GM18909 (cell line): Measurements from ENCODE around the gene NUP93.
"Not testable (repeated sequence)": the region's sequence is repeated elsewhere in the genome, so short reads cannot be mapped to it uniquely, and the experiment has no call there.

ENCODE experiments used
- ATAC-seq: cut with Tn5 transposase; IDR thresholded peaks from one replicate; pipeline ENCODE4 v1.9.1; 2021; ENCODE audit warnings: mild to moderate bottlenecking; ENCODE audit not compliant: unreplicated experiment, poor library complexity

Gene NUP93

GRCh38 chr16:56708525-56709442 is 21.1 kb upstream of the NUP93 start:
- ATAC-seq, result no peak

DNA sequence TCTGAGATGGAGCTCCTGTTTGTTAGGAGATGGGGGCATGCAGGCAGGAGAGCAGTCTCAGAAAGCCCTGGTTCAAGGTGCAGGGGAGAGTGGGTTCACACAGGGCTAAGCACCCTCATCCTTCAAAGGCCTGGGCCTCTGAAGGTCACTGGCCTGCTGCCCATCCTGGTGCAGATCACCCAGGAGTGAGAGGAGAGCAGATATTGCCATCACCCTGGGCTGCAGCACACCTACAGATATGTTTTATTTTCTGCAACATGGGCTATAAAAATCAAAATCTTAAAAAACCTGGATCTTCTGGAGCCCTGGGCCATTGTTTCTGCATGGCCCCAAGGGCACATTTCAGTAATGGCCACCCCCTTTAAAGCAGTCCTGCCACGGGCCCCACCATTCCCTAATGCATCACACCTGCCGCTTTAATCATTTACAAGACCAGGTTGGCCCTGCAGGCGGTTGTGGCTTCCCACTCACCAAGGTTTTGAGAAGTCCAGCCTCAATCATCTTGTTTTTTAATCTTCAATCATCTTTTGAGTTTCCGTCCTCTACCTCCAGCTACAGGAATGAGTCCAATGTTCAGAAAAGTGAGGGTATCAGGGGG is 20.4 kb upstream of the NUP93 start:
- ATAC-seq, result no peak

GRCh38 chr16:56710181-56710737 is 19.7 kb upstream of the NUP93 start:
- ATAC-seq, result no peak

- ATAC-seq, result no peak
Measured at GRCh38 chr16:56711862-56712261, 18.1 kb upstream of the NUP93 start.

- ATAC-seq, result no peak
Measured at GRCh38 chr16:56713794-56714193, 16.1 kb upstream of the NUP93 start.

- ATAC-seq, result no peak
Measured at GRCh38 chr16:56715126-56715525, 14.8 kb upstream of the NUP93 start.

DNA sequence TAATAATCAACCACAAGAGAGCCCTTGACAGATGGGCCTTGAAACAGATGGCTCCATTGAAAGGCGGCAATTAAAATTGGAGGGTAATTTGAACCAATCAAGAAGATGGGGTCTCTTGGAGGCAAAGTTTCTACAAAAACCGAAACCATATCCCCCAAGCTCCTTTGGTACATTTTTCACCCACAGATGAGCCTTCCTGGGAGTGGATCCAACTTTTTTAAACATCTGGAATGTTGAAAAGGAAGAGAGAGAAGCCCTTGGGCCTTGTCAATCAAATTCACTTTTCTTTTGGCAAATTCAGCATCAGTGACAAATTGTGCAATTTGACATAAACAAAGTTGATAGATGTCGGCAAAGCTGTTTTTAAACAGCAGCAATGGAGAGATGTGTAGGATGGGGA is 13.2 kb upstream of the NUP93 start:
- ATAC-seq, result no peak

- not testable (repeated sequence) for ATAC-seq
Measured at GRCh38 chr16:56717532-56717931, 12.4 kb upstream of the NUP93 start.

DNA sequence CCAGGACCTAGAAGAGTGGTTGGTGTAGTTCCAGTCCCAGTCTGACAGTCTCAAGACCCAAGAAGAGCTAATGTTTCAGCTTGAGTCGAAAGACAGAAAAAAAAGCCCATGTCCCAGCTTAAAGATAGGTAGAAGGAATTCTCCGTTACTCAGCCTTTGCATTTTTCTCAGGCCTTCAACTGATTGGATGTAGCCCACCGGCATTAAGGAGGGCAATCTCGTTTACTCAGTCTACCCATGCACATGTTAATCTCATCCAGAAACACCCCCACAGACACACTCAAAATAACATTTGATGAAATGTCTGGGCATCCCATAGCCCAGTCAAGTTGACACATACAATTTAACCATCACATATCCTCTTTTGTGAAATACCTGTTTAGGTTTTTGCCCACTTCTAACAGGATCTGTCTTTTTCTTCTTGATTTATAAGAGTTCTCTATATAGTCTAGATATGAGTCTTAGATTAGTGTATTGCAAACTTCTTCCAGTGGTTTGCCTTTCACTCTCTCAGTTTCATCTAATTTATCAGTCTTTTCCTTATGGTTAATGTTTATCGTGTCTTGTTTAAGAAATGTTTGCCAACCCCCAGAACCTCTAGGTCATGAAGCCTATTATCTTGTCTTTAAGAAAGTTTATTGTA is 7.6 kb upstream of the NUP93 start:
- ATAC-seq, result no peak

GRCh38 chr16:56724191-56724590 is 5.7 kb upstream of the NUP93 start:
- ATAC-seq, result no peak

DNA sequence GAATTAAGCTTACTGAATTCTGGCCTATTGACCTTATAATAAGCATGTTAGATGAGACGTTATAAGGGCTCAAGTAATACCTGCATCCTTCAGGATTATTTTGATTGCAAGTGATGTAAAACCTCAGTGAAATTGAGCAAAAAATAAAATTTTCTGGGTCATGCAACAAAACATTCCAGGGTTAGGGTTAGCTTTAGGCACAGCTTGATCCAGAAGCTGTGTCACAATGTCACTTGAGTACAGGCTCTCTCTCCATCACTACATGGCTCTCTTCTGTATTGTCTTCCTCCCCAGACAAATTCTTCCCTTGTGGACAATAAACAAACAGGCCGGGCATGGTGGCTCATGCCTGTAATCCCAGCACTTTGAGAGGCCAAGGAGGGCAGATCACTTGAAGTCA is 3.6 kb upstream of the NUP93 start:
- no peak for ATAC-seq

DNA sequence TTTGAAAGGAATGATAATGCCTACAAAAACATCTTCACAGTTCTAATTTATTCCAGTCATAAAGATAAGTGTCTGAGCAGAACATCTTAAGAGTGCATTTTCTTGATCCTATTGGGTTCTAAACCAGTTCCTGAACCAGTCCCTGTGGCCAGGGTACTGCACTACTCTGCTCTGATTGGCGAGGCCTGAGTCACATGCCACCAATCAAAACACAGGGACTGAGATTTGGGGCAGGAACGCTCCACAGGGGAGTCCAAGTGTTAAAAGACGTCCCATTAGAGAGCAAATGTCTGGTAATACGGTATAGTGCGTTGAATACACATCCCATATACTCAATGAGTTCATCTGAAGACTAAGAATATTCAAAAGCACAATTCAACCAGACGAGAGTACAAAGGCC is 3.0 kb upstream of the NUP93 start:
- no peak for ATAC-seq

- ATAC-seq, result no peak
Measured at GRCh38 chr16:56728027-56728426, 1.9 kb upstream of the NUP93 start.

DNA sequence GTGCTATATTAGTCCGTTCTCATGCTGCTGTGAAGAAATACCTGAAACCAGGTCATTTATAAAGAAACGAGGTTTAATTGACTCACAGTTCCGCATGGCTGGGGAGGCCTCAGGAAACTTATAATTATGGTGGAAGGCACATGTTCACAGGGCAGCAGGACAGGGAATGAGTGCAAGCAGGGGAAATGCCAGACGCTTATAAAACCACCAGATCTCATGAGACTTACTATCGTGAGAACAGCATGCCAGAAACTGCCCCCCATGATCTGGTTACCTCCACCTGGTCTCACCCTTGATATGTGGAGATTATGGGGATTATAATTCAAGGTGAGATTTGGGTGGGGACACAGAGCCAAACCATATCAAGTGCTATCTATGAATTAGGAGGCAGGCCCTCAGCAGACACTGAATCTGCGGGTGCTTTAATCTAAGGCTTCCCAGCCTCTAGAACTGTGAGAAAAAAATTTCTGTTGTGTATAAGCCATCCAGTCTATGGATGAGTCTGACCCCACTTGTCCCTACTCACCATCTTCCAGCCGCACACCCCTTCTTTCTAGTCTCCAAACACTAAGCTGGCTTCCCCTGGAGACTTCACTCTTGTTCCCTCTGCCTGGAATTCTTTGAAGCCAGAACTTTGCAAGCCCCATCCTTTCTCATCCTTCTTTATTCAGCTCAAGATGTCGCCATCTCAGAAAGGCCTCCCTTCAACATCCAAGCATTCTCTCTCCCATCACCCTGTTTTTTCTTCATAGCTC is 772 bp upstream of the NUP93 start:
- no peak for ATAC-seq

GRCh38 chr16:56732366-56732765 is 2.4 kb downstream of the NUP93 start:
- peak; percentile 39 for ATAC-seq

DNA sequence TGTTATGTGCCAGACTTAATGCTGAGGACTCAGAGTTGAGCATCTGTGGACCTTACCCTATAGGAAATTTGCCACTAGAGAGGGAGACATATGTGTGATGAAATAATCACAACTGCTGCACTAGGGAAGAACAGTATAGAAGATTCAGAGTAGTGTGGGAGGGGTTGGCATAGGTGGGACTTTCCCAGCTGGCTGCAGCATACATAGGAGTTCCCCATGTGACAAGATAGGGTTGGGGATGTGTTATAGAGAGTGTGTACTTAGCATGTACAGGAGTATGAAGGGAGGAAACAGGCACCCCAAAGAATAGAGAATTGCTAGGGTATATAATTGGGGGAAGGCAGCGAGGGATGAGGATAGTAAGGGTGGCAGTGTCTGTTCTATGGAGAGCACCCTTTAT is 2.9 kb downstream of the NUP93 start:
- ATAC-seq, result no peak

- ATAC-seq, result no peak
Measured at GRCh38 chr16:56734429-56734828, 4.5 kb downstream of the NUP93 start.

- no peak for ATAC-seq
Measured at GRCh38 chr16:56736476-56736875, 6.5 kb downstream of the NUP93 start.

GRCh38 chr16:56737539-56737938 is 7.6 kb downstream of the NUP93 start:
- no peak for ATAC-seq

DNA sequence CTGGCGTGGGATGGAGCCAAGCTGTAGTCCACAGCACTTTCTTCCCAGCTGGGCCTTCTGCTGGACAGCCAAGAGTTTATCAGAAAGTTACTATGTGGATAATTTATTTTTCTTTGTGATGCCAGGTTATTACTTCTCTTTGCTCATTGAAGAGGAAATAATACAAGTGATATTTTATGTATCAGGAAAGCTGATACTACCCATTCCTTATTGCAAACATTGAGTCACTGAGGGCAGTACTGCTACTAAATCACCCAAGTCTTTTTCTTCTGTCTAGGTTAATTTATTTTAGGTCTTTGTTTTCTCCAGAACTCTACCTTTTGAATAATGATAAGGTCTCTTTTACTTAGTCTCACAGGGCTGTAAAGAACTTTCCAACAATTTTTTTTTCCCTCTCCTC is 8.3 kb downstream of the NUP93 start:
- no peak for ATAC-seq
